ENCODE measurements around the gene PPARD.
A peak's percentile ranks its signal among the peaks of the same experiment; 100 is the strongest.

Gene PPARD

DNA sequence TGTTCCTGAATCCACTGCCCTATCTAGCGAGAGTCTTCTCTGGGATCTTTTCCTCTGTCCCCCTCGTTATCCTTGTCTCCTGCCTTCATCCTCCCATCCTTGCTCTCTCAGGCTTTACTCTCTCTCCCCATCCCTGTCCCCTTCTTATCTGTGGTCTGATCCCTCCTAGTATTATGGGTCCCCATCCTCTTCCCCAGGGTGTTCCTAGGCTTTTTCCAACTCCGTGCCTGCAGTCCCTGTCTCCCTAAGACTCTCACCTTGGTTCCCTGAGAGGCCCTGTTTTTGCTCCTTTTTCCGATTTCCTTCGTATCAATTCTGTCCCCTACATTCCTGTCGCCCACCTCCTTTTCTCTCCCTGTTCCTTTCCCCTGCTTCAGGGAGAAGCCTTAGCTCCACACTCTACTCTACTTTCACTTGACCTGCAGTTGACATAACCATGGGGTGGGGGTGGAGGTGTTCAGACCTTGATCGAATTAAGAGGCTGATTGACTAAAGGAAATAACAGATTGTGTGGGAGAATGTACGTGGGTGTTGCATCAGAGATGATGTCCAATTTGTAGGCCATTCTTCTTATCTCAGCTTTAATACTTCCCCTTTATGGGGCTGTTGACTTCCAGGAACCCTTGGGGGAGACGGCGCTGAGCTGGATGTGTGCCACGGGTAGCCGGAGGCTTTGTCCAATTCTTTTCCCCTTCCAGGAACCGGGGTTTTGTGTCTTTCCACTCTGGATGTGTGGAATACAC, 905 bp downstream of the PPARD start:
- Histone ChIP-seq H3K9me3 (ENCODE audit: low read depth, low read length) (no peaks in the 10 kb centered on the region), H3K36me3 (ENCODE audit: insufficient read depth, low read length) (no peaks in the 10 kb centered on the region), H3K4me3 (peak overlapping the region; percentile 87), H3K27ac (no peak overlapping the region), H3K9ac (ENCODE audit: insufficient read length) (peak overlapping the region; percentile 73)
- TF ChIP-seq POLR2AphosphoS5 (IDR thresholded peaks at IDR 0.05; ENCODE audit: borderline replicate concordance, low read depth, low read length) = no peak
- TF ChIP-seq EZH2 (IDR thresholded peaks at IDR 0.05) = no peak
- no peak for TF ChIP-seq FOXP2 (optimal IDR thresholded peaks at IDR 0.05; ENCODE audit: control extremely low read depth, extremely low read length, insufficient read depth)
- DNase-seq (ENCODE audit: low read depth, low spot score) = no peak

DNA sequence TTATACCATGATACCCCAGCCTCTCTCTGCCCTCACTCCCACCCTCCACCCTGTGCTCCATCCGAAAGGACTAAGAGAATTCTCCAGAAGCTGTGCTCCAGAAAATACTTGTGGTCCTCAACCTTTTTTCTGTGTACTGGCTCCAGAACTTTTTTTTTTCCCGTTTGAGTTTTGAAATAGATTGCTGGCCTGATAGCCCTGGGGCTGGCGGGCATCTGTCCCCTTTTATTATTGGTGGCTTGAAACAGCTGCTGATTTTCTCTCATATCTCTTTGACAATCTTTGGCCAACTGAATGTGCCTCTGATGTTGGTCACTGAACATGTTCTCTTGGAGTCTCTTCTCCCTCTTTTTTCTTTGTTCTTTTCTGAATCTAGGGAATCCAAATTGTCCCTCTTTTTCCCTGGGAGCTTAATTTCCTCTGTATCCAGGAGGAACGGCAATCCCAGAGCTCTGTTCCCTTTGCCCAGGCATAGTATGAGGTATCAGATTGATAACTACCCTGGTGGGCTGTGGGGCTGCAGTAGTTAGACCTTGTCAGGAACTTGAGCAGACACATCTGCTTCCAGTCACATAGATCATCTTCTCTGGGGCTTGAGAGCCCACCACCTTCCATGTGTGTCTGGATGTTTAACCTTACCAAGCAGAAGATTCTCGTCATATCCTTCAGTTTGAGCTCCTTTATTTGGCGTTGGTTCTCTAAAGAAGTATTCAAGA, 1.6 kb downstream of the PPARD start:
- peak overlapping the region; percentile 87 for H3K4me3 ChIP-seq
- no peak for DNase-seq (ENCODE audit: low read depth, low spot score)
- H3K9ac ChIP-seq (ENCODE audit: insufficient read length) = peak overlapping the region; percentile 73
- H3K9me3 ChIP-seq (ENCODE audit: low read depth, low read length) = no peaks in the 10 kb centered on the region
- H3K36me3 ChIP-seq (ENCODE audit: insufficient read depth, low read length) = no peaks in the 10 kb centered on the region
- no peak overlapping the region for H3K27ac ChIP-seq
- TF ChIP-seq EZH2 (IDR thresholded peaks at IDR 0.05) = no peak
- TF ChIP-seq POLR2AphosphoS5 (IDR thresholded peaks at IDR 0.05; ENCODE audit: borderline replicate concordance, low read depth, low read length) = no peak
- TF ChIP-seq FOXP2 (optimal IDR thresholded peaks at IDR 0.05; ENCODE audit: control extremely low read depth, extremely low read length, insufficient read depth) = no peak

DNA sequence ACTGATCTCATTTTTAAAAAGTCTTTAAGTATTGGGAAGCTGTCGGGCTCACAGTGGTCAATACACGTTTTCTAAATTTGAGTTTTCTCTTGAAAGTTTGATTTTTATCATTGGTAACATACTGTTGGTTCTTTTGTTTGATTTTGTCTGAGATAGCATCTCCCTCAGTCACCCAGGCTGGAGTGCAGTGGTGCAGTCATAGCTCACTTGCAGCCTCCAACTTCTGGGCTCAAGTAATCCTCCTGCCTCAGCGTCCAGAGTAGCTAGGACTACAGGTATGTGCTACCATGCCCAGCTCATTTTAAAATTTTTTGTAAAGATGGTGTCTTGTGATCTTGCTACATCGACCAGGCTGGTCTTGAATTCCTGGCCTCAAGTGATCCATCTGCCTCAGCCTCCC, 9.1 kb downstream of the PPARD start:
- TF ChIP-seq POLR2AphosphoS5 (IDR thresholded peaks at IDR 0.05; ENCODE audit: borderline replicate concordance, low read depth, low read length) = no peak
- TF ChIP-seq EZH2 (IDR thresholded peaks at IDR 0.05) = no peak
- no peak for TF ChIP-seq FOXP2 (optimal IDR thresholded peaks at IDR 0.05; ENCODE audit: control extremely low read depth, extremely low read length, insufficient read depth)
- Histone ChIP-seq H3K4me3 (no peak overlapping the region), H3K9me3 (ENCODE audit: low read depth, low read length) (no peaks in the 10 kb centered on the region), H3K27ac (no peak overlapping the region), H3K36me3 (ENCODE audit: insufficient read depth, low read length) (peaks cover 4% of the 10 kb centered on the region; the same call in 1 of the 2 replicates), H3K9ac (ENCODE audit: insufficient read length) (no peak overlapping the region)
- no peak for DNase-seq (ENCODE audit: low read depth, low spot score)

DNA sequence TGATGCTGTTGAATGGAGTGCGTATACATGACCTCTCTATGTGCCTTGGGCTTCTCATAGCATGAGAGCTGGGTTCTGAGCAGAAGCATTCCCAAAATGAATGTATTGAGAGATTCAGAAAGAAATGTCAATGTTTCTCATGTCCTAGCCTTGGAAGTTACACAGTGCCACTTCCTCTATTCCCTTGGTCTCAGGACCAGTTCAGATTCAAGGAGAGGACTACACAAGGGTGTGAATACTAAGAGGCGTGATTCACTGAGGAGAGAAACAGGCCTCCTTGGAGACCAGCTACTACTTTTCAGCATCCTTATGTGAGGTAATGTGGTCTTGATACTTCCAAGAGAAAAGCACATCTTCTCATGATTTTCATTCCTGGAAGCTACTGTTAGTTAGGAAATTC, 10.4 kb downstream of the PPARD start:
- no peak for TF ChIP-seq POLR2AphosphoS5 (IDR thresholded peaks at IDR 0.05; ENCODE audit: borderline replicate concordance, low read depth, low read length)
- TF ChIP-seq FOXP2 (optimal IDR thresholded peaks at IDR 0.05; ENCODE audit: control extremely low read depth, extremely low read length, insufficient read depth) = no peak
- TF ChIP-seq EZH2 (IDR thresholded peaks at IDR 0.05) = no peak
- no peak for DNase-seq (ENCODE audit: low read depth, low spot score)
- Histone ChIP-seq H3K4me3 (no peak overlapping the region), H3K9me3 (ENCODE audit: low read depth, low read length) (no peaks in the 10 kb centered on the region), H3K36me3 (ENCODE audit: insufficient read depth, low read length) (peaks cover 4% of the 10 kb centered on the region; the same call in 1 of the 2 replicates), H3K27ac (no peak overlapping the region), H3K9ac (ENCODE audit: insufficient read length) (no peak overlapping the region)

DNA sequence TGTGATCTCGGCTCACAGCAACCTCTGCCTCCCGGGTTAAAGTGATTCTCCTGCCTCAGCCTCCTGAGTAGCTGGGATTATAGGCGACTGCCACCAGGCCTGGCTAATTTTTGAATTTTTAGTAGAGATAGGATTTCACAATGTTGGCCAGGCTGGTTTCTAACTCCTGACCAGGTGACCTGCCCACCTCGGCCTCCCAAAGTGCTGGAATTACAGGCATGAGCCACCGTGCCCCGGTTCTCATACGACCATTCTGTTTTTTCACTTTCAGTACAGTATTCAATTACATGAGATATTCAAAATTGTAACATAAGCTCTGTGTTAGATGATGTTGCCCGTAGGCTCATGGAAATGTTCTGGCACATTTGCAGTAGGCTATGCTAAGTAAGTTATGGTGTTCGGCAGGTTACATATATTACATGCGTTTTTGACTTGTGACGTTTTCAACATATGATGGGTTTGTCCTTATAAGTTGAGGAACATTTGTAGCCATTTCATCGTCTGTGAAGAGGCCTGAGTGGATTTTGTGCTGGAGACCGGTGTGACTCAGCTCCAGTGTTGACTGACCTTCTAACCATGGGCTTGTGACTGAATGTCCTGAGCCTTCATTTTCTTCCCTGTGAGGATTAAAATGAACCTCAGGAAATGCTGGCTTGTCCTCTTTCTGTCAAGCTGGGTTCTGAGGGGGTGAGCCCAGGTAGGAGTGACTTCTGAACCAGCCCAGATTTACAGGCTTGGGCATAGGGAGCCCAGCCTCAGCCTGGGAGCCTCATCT, 12.2 kb downstream of the PPARD start:
- Histone ChIP-seq H3K36me3 (ENCODE audit: insufficient read depth, low read length) (peaks cover 4% of the 10 kb centered on the region; the same call in 1 of the 2 replicates), H3K9me3 (ENCODE audit: low read depth, low read length) (no peaks in the 10 kb centered on the region), H3K27ac (no peak overlapping the region)

DNA sequence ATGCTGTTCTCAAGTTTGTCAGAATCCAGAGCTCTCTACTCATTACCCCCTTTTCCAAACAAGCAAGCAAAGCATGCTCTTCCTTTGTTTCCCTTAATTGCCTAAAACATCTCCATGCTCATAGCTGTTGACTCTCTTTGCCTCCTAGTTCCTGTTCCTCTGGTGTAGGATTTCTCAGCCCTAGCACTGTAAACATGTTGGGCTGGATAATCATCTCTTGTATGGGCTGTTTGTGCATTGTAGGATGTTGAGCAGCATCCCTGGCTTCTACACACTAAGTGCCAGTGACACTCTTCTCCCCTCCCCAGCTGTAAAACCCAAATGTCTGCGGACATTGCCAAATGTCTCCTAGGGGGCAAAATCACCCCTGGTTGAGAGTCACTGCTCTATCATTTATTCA, 14.0 kb downstream of the PPARD start:
- Histone ChIP-seq H3K27ac (no peak overlapping the region), H3K4me3 (no peak overlapping the region), H3K9me3 (ENCODE audit: low read depth, low read length) (no peaks in the 10 kb centered on the region), H3K9ac (ENCODE audit: insufficient read length) (no peak overlapping the region), H3K36me3 (ENCODE audit: insufficient read depth, low read length) (peaks cover 4% of the 10 kb centered on the region; the same call in 1 of the 2 replicates)
- no peak for TF ChIP-seq EZH2 (IDR thresholded peaks at IDR 0.05)
- TF ChIP-seq POLR2AphosphoS5 (IDR thresholded peaks at IDR 0.05; ENCODE audit: borderline replicate concordance, low read depth, low read length) = no peak
- no peak for TF ChIP-seq FOXP2 (optimal IDR thresholded peaks at IDR 0.05; ENCODE audit: control extremely low read depth, extremely low read length, insufficient read depth)
- no peak for DNase-seq (ENCODE audit: low read depth, low spot score)

More for the DNA sequence above, 12.2 kb downstream of the PPARD start:
- DNase-seq (ENCODE audit: low read depth, low spot score) = no peak
- H3K4me3 ChIP-seq = no peak overlapping the region
- TF ChIP-seq FOXP2 (optimal IDR thresholded peaks at IDR 0.05; ENCODE audit: control extremely low read depth, extremely low read length, insufficient read depth) = no peak
- no peak for TF ChIP-seq EZH2 (IDR thresholded peaks at IDR 0.05)
- TF ChIP-seq POLR2AphosphoS5 (IDR thresholded peaks at IDR 0.05; ENCODE audit: borderline replicate concordance, low read depth, low read length) = no peak
- H3K9ac ChIP-seq (ENCODE audit: insufficient read length) = no peak overlapping the region

DNA sequence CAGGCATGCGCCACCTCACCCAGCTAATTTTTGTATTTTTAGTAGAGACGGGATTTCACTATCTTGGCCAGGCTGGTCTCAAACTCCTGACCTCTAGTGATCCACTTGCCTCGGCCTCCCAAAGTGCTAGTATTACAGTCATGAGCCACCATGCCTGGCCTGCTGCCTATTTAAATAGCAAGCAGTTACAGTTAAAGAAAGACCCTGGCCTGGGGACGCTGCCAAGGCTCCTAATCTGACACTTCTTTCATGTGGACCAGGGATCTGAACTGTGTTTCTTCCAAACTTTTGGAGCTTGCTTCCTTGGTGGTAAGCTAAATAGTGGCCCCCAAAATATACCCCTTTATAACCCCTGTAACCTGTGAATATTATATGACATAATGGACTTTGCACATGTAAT, 15.3 kb downstream of the PPARD start:
- H3K9ac ChIP-seq (ENCODE audit: insufficient read length) = no peak overlapping the region
- no peak overlapping the region for H3K27ac ChIP-seq
- H3K9me3 ChIP-seq (ENCODE audit: low read depth, low read length) = no peaks in the 10 kb centered on the region
- TF ChIP-seq POLR2AphosphoS5 (IDR thresholded peaks at IDR 0.05; ENCODE audit: borderline replicate concordance, low read depth, low read length) (no peak), EZH2 (IDR thresholded peaks at IDR 0.05) (no peak), FOXP2 (optimal IDR thresholded peaks at IDR 0.05; ENCODE audit: control extremely low read depth, extremely low read length, insufficient read depth) (no peak)
- no peak overlapping the region for H3K4me3 ChIP-seq
- DNase-seq (ENCODE audit: low read depth, low spot score) = no peak
- peaks cover 4% of the 10 kb centered on the region; the same call in 1 of the 2 replicates for H3K36me3 ChIP-seq (ENCODE audit: insufficient read depth, low read length)

DNA sequence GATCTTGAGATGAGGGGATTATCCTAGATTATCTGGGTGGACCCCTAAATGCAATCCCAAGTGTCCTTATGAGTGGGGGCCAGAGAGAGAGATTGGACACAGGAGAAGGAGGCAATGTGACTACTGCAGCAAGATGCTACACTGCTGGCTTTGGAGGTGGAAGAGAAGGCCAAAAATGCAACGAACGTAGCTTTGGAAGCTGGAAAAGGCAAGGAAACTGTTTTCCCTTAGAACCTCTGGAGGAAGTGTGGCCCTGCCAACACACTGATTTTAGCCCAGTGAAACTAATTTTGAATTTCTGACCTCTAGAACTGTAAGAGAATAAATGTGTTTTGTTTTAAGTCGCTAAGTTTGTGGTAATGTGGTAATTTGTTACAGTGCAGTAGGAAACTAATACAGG, 15.7 kb downstream of the PPARD start:
- no peak for DNase-seq (ENCODE audit: low read depth, low spot score)
- H3K27ac ChIP-seq = no peak overlapping the region
- no peak overlapping the region for H3K4me3 ChIP-seq
- peaks cover 3% of the 10 kb centered on the region; the same call in 1 of the 2 replicates for H3K36me3 ChIP-seq (ENCODE audit: insufficient read depth, low read length)
- H3K9ac ChIP-seq (ENCODE audit: insufficient read length) = no peak overlapping the region
- TF ChIP-seq POLR2AphosphoS5 (IDR thresholded peaks at IDR 0.05; ENCODE audit: borderline replicate concordance, low read depth, low read length) = no peak
- TF ChIP-seq FOXP2 (optimal IDR thresholded peaks at IDR 0.05; ENCODE audit: control extremely low read depth, extremely low read length, insufficient read depth) = no peak
- no peak for TF ChIP-seq EZH2 (IDR thresholded peaks at IDR 0.05)
- H3K9me3 ChIP-seq (ENCODE audit: low read depth, low read length) = no peaks in the 10 kb centered on the region
